HTERT RPE-1 (cell line): Measurements from ENCODE around the gene TMEM201.
"Not testable (repeated sequence)": the region's sequence is repeated elsewhere in the genome, so short reads cannot be mapped to it uniquely, and the experiment has no call there.

Source experiments
- in situ Hi-C: fragments of 300-500 bp; cut with MboI; formaldehyde crosslinking; loops from 4 replicates; pipeline ENCODE4 v1.14.3; 2020; ENCODE audit warnings: low sequenced_read_pairs

The TMEM201 gene, protein sequence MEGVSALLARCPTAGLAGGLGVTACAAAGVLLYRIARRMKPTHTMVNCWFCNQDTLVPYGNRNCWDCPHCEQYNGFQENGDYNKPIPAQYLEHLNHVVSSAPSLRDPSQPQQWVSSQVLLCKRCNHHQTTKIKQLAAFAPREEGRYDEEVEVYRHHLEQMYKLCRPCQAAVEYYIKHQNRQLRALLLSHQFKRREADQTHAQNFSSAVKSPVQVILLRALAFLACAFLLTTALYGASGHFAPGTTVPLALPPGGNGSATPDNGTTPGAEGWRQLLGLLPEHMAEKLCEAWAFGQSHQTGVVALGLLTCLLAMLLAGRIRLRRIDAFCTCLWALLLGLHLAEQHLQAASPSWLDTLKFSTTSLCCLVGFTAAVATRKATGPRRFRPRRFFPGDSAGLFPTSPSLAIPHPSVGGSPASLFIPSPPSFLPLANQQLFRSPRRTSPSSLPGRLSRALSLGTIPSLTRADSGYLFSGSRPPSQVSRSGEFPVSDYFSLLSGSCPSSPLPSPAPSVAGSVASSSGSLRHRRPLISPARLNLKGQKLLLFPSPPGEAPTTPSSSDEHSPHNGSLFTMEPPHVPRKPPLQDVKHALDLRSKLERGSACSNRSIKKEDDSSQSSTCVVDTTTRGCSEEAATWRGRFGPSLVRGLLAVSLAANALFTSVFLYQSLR

DNA sequence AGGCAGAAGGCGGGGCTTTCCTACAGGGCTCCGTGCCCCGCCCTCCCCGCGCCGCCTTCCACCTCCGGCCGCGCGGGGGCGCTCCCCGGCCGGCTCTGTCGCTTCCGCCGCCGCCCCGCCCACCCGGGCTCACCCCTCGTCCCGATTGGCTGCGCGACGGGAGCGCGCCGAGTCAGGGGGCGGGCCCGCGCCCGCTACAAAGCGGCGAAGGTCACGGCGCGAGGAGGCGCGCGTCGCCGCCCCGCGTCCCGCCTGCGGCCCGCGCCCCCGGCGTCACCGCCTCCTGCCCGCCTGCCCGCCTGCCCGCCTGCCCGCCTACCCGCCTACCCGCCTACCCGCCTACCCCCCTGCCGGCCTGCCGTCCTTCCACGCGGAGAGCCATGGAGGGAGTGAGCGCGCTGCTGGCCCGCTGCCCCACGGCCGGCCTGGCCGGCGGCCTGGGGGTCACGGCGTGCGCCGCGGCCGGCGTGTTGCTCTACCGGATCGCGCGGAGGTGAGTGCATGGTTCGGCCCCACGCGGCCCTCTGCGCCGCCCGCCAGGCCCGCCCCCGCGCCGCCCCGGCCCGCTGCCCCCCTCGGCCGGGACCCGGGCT, at the start of gene TMEM201:
Gene TMEM201 (plus strand): TSS at position 361 of the 593 bp plus-strand sequence. CDS start 20 bp downstream, at position 381.
- in situ Hi-C loops = no loop called here

DNA sequence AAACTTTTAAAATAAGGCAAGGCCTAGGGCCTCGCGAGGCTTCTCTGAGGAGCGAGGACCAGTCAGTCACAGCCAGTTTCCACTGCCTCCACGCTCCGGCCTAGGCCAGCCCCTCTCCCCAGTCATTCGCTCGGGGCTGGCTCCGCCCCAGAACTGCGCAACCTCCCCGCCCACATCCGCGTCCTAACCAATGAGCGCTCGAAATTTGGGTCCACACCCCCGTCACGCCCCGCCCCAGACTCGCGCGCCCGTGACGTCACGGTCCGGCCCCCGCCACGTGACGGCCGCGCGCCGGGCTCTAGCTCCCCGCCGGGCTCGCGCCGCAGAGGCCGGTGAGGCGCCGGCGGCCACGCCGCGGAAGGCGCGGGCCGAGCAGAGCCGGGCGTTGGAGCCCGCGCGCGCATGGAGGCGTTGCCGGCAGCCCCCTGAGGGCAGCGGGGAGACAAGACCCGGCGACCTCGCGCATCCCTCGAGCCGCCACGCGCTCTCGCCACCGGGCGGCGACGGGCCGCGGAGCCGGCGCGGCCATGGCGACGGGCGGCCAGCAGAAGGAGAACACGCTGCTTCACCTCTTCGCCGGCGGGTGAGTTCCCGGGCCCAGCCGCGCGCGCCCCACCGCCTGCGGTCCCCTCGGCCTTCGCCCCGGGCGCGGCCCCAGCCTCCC, 49.4 kb upstream of the TMEM201 start, which contains the start of gene SLC25A33:
Gene SLC25A33 (plus strand): TSS at position 301 of the 664 bp plus-strand sequence. CDS start 227 bp downstream, at position 528.
- in situ Hi-C loops = no loop called here

DNA sequence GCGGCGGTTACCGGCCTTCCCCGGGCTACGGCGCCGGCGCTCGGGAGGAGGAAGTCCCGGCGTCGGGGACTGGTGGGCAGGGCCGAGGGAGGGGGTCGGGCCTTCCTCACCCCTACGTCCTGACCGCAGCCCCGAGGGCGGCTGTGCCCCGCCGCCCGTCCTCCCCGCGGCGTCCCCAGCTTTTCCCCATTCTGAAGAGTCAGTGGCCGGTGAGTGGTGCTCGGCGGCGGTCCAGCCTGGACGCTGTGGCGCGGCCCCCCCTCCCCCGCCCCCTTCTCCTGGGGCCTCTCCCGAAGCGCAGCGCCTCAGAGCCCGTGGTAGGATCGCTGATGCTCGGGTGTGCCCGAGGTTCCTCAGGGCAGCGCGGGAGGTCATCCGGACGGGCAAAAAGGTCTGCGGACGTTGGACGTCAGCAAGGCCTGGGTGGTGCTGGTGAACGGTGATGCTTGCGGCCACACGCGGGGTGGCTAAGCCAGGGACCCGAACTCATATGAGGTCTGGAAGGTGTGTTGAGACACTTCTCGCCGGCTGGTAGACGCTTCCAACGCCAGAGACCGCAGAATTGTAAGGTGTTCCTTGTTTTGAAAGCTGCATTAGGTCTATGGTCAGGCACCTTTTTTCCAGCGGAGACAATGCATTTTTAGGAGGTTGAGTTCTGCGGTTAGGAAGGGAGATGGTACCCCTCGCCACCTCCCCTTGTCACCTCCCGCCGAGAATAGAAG, 48.7 kb upstream of the TMEM201 start:
- in situ Hi-C loops = no loop called here

DNA sequence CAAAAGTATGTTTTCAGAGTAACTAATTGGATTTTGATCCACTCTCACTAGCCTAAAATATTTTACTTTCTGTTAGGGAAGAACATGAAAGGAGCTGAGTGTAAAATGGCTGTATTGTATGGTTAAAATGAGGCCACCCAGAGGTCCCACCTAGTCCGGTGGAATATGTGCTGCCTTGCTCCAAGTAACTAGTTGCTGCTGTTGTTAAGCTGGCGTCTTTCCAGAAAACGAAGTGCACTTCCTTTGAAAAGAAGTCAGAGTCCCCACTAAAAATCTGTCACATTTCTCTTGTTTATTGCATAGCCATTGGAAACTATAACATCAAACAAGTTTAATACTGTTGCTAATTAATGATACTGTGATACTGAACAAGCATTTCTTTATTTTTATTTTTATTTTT, 46.3 kb upstream of the TMEM201 start:
- in situ Hi-C loops = no loop called here

DNA sequence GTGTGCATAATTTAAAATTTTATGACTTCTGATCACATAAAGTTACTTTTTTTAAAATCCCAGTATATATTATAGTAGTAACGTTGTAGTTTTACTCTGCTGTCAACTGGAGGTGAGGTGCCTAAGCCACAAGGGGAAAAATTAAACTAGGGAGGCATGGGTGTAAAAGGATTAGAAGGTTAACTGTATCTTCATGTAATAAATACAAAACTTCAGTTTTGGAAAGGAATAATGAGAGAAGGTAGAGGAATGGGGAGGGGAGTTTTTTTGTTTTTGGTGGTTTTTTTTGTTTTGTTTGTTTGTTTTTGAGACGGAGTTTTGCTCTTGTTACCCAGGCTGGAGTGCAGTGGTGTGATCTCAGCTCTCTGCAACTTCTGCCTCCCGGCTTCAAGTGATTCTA, 43.8 kb upstream of the TMEM201 start:
- in situ Hi-C loops = no loop called here

DNA sequence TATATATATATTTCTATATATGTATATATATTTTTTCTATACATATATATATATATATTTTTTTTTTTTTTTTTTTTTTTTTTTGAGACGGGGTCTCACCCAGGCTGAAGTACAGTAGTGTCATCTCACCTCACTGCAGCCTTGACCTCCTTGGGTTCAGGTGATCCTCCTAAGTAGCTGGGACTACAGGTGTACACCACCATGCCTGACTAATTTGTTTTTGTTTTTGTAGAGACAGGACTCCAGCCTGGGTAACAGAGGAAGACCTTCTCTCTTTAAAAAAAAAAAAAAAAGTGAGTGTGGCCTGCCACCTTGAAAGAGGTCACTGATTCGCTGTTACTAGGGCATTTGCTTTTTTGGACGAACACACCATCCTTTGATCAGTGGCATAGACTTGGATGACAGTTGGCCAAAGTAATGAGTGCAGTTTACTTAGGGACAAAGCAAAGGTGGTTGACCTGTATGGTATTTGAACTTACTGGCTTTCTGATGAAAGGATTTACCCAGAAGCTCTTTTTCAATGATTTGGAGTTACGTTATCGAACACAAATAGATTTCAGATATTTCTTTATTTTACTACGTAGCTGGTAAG, 38.7 kb upstream of the TMEM201 start:
- in situ Hi-C loops = no loop called here

DNA sequence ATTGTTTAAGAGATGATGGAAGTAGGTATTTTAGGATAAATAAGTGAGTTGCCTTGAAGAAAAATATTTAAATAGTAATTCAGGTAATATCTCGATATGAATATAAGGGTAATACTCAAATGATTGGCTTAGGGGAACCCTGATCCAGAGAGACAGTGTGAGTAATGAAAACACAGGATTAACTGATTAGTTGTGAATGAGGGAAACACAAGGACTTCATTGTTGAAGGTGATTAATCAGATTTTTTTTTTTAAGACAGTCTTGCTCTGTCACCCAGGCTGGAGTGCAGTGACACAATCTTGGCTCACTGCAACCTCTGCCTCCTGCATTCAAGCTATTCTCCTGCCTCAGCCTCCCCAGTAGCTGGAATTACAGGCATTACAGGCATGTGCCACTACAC, 36.7 kb upstream of the TMEM201 start:
- in situ Hi-C loops = no loop called here

DNA sequence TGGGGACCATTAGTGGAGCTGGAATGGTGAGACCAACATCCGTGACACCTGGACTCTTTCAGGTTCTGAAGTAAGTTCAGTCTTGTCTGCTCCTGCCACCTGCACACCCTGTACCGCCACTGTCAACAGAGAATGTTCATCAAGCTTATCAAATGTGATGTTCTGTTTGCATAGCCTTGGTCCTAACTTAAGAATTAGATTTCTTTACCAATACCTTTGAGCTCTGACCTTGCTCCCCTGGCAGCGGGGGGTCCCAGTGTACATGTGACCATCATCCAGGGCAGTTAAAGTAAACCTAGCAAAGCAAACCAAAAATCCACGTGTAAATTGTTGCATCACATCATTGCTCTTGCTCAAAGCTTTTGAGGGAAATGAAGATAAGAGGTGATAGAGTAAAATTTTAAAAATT, 35.0 kb upstream of the TMEM201 start:
- in situ Hi-C loops = no loop called here

DNA sequence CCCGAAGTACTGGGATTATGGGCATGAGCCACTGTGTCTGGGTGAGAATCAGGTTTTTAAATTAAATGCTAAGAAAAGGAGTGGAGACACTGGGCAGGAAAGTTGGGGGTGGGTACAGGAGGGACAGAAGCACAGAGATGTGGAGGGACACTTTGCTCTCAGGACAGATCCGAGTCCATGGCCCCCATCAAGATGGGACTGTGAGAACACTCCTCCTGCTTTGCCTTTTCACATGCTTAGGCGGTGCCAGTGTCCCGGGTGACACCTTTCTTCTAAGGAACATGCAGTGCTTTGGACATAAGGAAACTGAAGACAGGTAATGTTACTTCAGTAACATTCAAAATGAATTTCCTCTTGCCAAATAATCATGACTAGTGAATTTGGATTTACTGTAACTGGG, 32.8 kb upstream of the TMEM201 start:
- in situ Hi-C loops = no loop called here

DNA sequence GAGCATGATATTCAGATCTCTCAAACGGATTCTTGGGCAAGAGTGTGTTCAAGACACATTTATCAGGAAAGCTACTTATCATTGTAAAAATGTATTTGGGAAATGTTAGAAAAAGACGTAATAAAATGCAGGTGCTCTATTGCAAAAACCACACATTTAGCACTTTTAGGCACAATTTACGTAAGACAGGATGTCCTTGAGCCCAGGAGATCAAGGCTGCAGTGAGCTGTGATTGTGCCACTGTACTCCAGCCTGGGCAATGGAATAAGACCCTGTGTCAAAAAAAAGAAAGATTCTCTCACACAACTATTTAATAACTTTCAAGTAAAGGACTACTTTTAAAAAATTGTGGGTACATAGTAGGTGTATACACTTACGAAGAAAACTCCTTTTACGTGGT, 31.1 kb upstream of the TMEM201 start:
- in situ Hi-C loops = no loop called here

DNA sequence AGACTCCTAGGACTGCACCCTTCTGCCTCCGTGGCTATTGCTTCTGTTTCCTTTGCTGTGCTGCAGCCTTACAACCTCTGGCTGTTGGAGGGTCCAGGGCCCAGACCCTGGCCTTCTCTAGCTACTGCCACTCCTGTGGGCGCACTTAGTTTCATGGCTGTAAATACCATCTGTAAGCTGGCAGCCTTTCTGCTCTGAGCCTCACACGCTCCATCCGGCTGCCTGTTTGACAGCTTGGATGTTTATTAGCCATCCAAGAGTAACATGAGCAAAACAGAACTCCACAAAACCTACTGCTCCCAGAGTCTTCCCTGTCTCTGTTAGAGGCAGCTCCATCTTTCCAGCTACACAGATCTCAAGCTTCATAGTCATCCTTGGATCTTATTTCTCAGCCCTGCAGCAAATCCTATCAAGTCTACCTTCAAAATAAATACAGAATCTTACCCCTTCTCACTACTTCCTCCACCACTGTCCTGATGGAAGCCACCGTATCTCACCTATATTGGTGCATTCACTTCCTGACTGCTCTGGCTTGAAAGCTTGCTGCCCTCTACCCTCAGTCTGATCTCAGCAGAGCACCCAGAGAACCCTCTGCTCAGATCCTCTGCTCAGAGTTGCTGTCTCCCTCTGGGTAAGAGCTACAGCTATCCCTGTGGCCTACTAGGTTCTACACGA, 30.3 kb upstream of the TMEM201 start:
- in situ Hi-C loops = no loop called here

DNA sequence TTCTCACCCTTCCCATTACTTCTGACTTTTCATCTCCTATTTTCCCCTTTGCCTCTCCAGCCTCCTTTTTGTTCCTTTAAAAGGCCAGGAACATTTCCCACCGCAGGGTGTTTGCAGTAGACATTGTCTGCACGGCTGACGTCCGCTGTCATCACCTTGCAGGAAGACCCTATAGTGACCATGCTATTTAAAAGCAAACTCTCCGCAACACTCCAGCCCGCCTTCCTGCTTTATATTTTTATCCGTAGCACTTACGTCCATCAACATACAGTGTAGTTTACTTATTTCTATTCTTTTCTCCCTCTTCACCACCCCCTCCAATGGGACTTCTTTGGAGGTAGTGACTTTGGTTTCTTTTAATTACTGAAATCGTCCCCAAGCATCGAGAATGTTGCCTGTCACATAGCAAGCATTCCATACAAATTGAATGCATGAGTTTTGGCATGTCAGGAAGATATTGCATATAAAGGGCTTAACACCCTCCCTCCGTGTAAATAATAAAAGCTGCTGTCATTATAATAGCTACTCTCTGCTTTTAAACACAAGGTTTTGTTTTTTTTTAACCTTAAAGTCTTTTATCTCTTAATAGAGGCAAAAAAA, 29.7 kb upstream of the TMEM201 start:
- in situ Hi-C loops = no loop called here

DNA sequence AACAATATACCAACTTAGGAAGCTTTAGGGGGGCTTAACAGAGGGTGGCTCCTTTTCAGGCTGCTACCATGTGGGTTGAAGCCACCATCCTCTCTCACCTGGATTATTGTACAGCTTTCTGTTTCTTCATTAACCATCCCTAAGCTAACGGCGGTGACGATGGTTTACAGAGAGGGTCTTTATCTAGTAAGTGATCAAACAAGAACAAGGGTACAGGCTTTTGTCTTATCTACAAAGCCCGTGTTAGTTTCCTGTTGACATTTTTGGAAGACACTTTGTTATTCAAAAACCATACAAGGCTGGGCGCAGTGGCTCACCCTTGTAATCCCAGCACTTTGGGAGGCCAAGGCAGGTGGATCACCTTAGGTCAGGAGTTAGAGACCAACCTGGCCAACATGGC, 29.0 kb upstream of the TMEM201 start:
- in situ Hi-C loops = no loop called here

DNA sequence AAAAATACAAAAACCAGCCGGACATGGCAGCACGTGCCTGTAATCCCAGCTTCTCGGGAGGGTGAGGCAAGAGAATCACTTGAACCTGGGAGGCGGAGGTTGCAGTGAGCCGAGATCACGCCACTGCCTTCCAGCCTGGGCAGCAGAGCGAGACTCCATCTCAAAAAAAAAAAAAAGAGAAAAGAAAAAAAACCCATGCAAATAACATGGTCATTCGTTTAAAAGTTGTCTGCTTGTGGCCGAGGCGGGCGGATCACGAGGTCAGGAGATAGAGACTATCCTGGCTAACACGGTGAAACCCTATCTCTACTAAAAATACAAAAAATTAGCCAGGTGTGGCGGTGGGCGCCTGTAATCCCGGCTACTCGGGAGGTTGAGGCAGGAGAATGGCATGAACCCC, 28.6 kb upstream of the TMEM201 start:
- in situ Hi-C loops = not testable (repeated sequence)

DNA sequence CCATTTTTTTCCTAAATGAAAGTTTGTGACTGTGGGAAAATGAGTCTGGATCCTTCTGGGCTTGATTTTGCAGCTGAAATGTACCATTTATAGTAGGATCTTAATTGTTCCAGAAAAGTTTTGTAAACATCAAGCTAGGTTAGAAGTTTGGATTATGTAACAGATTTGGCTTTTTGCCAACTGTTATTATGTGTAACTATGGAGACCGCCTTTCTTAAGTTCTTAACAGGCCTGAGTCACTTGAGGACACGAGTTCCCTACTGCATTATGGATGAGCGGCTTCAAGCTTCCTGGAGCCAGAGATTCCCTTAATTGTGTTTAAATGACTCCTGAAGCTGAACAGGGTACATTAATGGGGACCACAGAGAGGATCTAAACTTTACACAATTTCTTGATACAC, 27.3 kb upstream of the TMEM201 start:
- in situ Hi-C loops = no loop called here

DNA sequence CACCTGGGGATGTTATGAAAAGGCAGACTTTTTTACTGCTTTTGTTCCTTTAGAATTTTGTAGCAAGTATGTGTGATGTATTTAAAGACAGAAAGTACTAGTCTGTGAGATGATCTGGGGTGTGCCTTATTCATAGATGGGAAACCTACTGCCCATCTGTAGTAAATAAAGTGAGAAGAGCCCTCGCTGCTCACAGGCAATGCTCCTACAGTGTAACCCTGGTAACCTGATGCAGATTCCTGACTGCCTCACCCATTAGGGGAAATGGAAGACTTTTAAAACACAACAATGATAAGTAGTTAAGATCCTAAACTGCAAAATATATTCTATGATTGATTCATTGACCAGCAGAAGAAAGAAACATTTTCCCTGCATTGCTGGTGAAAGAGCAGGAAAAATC, 19.4 kb upstream of the TMEM201 start:
- in situ Hi-C loops = no loop called here

DNA sequence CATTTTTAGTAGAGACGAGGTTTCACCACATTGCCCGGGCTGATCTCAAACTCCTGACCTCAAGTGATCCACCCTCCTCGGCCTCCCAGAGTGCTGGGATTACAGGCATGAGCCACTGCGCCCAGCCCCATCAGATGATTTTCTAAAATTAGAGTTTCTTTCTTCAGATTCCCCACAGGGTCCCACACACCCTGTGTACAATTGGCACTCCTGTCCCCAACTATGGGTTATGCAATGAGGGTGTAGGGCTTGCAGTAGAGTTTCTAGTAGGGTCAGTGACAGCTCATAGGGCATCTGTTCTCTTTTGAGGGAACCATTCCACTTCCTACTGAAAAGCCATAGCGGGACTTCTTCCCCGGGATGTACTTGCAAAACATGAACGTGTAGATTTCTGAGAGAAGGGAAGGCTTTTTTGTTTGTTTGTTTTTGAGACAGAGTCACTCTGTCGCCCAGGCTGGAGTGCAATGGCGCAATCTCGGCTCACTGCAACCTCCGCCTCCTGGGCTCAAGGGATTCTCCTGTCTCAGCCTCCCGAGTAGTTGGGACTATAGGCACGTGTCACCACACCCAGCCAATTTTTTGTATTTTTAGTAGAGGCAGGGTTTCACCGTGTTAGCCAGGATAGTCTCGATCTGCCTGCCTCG, 17.7 kb upstream of the TMEM201 start:
- in situ Hi-C loops = not testable (repeated sequence)

DNA sequence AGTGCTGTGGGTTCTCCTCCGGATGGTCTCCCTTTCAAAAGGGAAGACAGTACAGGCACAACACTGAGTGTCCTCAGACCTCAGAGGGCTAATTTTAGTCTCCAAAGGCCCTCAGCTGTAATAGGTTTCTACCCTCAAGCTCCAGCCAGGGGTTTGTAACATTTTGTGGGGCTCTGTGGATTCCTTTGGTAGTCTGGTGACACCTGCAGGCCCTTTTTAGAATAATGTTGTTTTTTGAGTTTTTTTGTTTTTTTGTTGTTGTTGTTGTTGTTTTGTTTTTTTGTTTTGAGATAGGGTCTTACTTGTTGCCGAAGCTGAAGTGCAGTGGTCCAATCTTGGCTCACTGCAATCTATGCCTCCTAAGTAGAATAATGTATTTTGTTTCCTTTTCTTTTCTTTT, 15.0 kb upstream of the TMEM201 start:
- in situ Hi-C loops = no loop called here

DNA sequence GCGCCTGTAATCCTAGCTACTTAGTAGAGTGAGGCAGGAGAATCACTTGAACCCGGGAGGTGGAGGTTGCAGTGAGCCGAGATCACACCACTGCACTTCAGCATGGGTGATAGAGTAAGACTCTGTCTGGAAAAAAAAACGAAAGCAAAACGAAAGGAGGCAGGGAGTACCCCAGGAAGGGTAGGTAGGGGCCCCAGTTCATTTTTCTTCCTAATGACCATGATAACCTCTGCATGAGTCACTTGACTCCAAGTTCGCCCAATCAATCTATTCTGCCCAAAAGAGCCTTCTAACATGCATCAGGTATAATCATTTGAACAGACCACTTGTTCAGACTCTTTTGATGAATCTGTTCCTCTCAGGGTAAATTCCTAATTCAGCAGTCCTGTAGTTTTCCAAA, 13.2 kb upstream of the TMEM201 start:
- in situ Hi-C loops = no loop called here
